SH-SY5Y (cell line): ENCODE measurements around the gene OXTR.
A peak's percentile ranks its signal among the peaks of the same experiment; 100 is the strongest.

Experiments used
- GATA2 ChIP-seq: IDR thresholded peaks from 2 replicates; pipeline ENCODE4 v1.6.1; 2011; ENCODE audit warnings: mild to moderate bottlenecking, low read depth, low read length
- GATA3 ChIP-seq: IDR thresholded peaks from 2 replicates; pipeline ENCODE4 v1.6.1; 2011; ENCODE audit warnings: low read depth, mild to moderate bottlenecking, low read length, moderate library complexity

DNA sequence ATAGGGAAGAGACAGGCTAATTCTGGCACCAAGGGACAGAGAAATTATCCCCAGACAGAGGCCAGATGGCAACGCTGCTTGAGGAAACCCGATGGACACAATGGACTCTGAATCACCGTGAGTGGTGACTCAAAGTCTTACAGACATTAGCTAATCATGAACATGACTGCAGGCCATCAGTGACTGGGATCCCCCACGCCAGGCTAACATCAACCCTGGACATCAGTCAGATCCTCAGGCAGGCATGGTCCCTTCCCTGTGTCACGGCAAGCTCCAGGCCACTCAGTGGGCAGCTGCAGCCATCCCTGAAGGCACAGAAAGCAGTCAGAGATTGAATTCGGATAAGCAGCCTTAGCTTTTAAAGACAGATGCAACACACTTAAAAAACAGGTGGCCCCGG lies 23.8 kb upstream of the OXTR start:
- peak; percentile 83 for TF ChIP-seq GATA3
- TF ChIP-seq GATA2, result peak; percentile 90
